ENCODE measurements around the gene PCBP3. TPM values are rescaled to one million over a fixed set of nuclear protein-coding genes. Genes with fewer than 3 reads are reported as not detected.

PCBP3 gene
- total and polyA plus RNA-seq, 2 of the 8 experiments (the other 6 are each of a cell fraction or from before 2014, with no cell fraction given): 3.5 to 6.3 TPM

GRCh38 chr21:45870851-45871615 lies 227.5 kb downstream of the PCBP3 start (continued):
- TF ChIP-seq CHD7 (IDR thresholded peaks at IDR 0.05; ENCODE audit: insufficient replicate concordance, low read length) (no peak), NANOG (IDR thresholded peaks at IDR 0.05; ENCODE audit: insufficient read depth, low read depth, low read length, poor library complexity, severe bottlenecking) (no peak), TAF1 (IDR thresholded peaks at IDR 0.05; ENCODE audit: low read depth, low read length) (no peak), MAFK (IDR thresholded peaks at IDR 0.05; ENCODE audit: low read depth, low read length) (no peak), CBX5 (IDR thresholded peaks at IDR 0.05; ENCODE audit: low read depth, low read length) (no peak), SIX5 (IDR thresholded peaks at IDR 0.05; ENCODE audit: low read depth, low read length) (no peak), HDAC6 (IDR thresholded peaks at IDR 0.05; ENCODE audit: low read depth, low read length) (no peak), BCL11A (IDR thresholded peaks at IDR 0.05; ENCODE audit: low read depth in 2 of 2, low read length in 2 of 2) (no peak)
- TF ChIP-seq, protein P1, sequence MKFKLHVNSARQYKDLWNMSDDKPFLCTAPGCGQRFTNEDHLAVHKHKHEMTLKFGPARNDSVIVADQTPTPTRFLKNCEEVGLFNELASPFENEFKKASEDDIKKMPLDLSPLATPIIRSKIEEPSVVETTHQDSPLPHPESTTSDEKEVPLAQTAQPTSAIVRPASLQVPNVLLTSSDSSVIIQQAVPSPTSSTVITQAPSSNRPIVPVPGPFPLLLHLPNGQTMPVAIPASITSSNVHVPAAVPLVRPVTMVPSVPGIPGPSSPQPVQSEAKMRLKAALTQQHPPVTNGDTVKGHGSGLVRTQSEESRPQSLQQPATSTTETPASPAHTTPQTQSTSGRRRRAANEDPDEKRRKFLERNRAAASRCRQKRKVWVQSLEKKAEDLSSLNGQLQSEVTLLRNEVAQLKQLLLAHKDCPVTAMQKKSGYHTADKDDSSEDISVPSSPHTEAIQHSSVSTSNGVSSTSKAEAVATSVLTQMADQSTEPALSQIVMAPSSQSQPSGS (IDR thresholded peaks at IDR 0.05; ENCODE audit: low read length): no peak
